OCI-LY7 (cell line): Measurements from ENCODE around the gene MVK.

ENCODE experiments used
- CTCF ChIP-seq: fragments of 200-600 bp; sonication (generic); conservative IDR thresholded peaks from 2 replicates; pipeline ENCODE4 v1.5.1; 2014; ENCODE audit warnings: mild to moderate bottlenecking, antibody characterized with exemption, low read length, moderate library complexity, mixed read lengths
- EZH2phosphoT487 ChIP-seq: fragments of 200-600 bp; sonication (generic); IDR thresholded peaks from 2 replicates; pipeline ENCODE4 v1.6.1; 2018; ENCODE audit warnings: low read depth, borderline replicate concordance, mild to moderate bottlenecking, mixed run types, antibody characterized with exemption, low read length, moderate library complexity, mixed read lengths

GRCh38 chr12:109567967-109568366, 5.6 kb upstream of the MVK start:
- TF ChIP-seq CTCF (no peak), EZH2phosphoT487 (no peak)
